C4-2B (cell line): ENCODE measurements around the gene LRMDA.
A peak's percentile ranks its signal among the peaks of the same experiment; 100 is the strongest.

ENCODE experiments used
- H3K27ac ChIP-seq: fragments of 450-650 bp; 2 replicates; pipeline ENCODE4 v1.5.1; 2017
- ZFX ChIP-seq: fragments of 450-650 bp; IDR thresholded peaks from 2 replicates; pipeline ENCODE4 v1.6.1; 2017
- TF ChIP-seq, protein P1 (sequence below): fragments of 450-650 bp; conservative IDR thresholded peaks from 2 replicates; pipeline ENCODE4 v1.5.1; 2017; ENCODE audit warnings: mild to moderate bottlenecking

Gene LRMDA

DNA sequence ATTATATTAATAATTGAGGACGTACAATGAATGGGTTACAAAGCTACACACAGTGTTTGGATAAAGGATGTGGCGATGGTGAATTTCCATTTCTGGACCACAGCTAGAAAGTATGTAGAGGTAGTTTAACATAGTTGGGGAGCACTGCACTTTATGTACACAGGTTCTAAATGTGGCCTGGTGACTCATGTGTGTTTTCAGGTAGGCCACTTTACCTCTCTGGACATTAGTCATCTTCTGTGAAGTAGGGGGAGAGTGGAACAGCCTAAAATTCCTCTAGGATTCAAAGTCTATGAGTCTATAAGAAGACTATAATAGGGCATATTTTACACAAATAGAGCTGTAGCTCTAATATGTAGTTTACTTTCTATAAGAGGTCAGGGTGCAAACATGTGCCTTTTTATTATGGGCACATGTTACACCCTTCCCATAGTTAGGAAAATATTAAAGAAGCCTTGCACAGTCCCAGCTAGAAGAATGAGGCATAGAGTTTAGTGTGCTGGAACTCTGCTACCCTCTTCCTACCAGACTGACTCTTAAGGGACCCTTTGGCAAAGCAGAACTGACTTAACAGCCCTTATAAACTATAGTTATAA, 594.9 kb downstream of the LRMDA start:
- no peak overlapping the region for H3K27ac ChIP-seq
- TF ChIP-seq ZFX = no peak
- TF ChIP-seq, protein P1, sequence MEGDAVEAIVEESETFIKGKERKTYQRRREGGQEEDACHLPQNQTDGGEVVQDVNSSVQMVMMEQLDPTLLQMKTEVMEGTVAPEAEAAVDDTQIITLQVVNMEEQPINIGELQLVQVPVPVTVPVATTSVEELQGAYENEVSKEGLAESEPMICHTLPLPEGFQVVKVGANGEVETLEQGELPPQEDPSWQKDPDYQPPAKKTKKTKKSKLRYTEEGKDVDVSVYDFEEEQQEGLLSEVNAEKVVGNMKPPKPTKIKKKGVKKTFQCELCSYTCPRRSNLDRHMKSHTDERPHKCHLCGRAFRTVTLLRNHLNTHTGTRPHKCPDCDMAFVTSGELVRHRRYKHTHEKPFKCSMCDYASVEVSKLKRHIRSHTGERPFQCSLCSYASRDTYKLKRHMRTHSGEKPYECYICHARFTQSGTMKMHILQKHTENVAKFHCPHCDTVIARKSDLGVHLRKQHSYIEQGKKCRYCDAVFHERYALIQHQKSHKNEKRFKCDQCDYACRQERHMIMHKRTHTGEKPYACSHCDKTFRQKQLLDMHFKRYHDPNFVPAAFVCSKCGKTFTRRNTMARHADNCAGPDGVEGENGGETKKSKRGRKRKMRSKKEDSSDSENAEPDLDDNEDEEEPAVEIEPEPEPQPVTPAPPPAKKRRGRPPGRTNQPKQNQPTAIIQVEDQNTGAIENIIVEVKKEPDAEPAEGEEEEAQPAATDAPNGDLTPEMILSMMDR = no peak

DNA sequence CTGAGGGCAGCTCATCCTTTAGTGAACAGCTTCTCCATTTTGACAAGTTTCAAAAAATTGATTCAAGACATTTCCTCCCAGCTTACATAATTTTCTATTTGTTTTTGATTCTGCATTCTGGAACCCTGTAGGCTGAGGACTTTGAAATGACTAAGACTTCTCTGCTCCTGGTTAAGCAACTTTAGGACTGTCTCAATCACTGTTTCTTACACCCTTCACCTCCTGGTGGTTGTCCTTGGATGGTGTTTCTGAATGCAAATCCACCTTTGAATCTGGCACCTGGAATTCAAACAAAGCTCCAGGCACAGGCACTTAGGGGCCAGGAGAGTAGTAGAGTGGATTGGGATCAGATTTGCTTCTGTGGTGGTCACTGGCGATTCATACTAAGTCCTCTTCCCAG, 595.5 kb downstream of the LRMDA start:
- TF ChIP-seq ZFX = no peak
- TF ChIP-seq, protein P1 = 0 out of 2 replicates have a peak, but pooled peaks have one; percentile 6
- no peak overlapping the region for H3K27ac ChIP-seq

DNA sequence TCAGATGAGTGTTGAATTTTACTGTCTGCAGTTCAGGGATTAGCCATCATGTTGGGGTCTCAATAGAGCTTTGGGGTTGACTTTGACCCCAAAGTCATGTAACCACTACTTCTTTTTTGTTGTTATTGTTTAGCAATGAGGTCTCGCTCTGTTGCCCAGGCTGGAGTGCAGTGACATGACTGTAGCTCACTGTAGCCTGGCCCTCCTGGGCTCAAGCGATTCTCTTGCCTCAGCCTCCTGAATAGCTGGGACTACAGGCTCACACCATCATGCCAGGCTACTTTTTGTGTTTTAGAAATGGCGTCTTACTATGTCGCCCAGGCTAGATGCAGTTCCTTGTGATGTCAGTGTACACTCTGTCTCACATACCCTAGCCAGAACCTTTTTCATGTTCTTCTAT, 598.4 kb downstream of the LRMDA start:
- no peak overlapping the region for H3K27ac ChIP-seq
- no peak for TF ChIP-seq ZFX
- TF ChIP-seq, protein P1 = no peak

DNA sequence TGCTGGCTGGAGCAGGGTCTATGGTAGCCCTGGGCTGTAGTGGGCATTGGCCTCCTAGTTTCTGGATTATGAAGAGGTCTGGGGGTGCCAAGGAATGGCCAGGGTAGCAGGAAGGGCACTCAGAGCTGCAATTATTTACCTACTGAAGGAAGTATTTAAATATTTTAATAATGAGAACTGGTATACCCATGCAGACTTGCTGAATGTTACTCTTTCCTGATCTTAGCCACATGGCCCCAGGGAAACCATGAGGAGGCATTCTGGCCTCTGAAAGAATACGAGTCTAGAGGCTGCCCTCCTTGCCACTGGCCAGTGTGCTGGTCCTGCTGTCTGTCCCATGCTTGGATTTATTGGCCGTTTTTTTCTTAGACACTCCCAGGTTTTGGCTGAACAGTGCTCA, 599.7 kb downstream of the LRMDA start:
- H3K27ac ChIP-seq = no peak overlapping the region
- no peak for TF ChIP-seq ZFX
- TF ChIP-seq, protein P1 = no peak

DNA sequence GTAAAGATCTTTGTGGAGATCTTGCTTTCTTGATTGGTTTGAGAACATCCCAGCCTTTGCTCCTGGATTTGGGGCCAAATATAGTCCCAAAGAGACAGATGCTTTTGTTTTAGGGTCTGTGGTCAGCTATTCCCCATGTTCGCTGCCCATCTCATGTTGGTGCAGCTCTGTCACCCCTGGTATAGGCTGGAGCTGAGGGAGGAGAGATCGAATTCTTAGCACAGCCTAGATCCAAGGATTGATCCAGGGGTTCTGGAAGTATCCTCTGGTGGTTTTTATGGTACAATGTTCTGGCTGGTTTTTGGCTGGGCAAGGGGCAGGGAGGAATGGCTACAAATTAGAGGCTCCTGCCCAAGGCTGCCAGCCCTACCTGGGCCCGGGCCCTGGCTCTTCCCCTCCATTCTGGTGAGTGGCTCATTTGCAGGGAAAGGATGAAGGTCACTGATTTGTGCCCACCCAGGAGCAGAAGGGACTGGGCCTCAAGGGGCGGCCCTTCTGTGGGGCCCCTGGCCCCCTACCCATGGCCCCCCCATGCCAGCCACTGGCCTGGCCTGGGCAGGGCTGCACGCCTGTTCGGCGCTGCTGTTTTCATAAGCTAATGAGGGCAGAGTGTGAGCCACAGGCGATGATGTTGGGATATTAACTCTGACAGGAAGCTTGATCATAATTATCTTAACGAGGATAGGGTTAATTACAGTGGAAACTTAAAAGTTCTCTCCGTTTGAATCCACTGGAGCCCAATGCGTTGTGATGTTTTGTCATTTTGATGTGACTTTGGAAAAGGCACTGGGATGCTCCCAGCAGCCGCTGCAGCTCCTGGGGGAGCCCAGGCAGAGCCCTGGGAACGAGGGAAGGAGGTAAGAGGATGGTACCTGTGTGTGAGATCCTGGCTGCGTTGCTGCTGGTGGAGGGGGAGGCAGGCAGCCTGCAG, 600.6 kb downstream of the LRMDA start:
- no peak overlapping the region for H3K27ac ChIP-seq
- TF ChIP-seq ZFX = no peak
- TF ChIP-seq, protein P1 = no peak

DNA sequence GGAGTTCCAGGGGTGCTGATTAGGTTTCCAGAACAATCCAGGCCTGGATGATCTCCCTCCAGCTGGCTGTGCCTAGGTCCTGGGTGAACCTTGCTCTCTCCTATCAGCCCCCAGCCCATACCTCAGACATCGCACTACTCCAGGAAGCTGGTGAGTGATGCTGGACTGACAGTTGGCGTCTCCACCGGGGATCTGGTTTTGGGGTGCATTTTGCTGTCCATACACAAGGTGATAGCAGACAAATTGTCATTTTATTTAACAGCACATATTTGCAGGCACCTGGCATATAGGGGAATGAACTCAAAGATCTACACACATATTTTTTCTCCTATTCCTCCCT, 601.2 kb downstream of the LRMDA start:
- no peak for TF ChIP-seq ZFX
- TF ChIP-seq, protein P1 = no peak
- no peak overlapping the region for H3K27ac ChIP-seq

DNA sequence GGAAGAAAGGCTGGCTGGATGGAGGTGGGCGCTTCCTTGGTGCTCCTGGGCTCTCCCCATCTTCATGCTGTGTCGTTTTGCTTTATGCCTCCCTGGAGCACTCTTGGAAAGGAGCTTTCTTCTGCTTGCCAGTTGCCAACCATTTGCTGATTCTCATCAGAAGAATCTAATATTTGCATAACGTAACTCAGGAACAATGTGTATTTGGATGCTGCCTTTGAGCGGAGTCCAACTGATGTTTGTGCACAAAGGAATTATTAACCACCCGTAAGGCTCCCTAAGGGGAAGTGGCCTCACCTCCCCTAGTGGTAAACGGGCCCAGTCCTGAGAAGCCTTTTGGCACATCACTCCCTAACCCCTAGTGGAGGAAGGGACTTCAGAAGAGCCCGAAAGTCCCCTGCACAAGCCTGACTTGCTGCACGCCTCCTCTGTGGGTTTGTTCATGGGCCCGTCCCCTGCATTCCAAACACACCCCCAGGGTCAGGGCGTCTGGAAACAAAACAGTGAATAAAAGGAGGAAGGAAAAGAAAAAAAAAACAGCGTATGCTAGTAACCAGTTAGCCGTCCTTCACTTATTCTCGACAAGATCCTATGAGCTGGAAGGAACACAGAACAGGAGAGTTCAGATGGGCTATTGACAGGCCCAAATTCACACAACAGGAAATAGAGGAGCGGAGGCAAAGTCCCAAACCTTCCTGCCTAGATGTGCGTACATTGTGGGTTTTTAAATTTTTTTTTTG, 602.2 kb downstream of the LRMDA start:
- TF ChIP-seq, protein P1 = peak; percentile 50
- no peak for TF ChIP-seq ZFX
- H3K27ac ChIP-seq = peak overlapping the region; percentile 50
